Neural cell (in vitro differentiated cells): ENCODE data around the gene DMAP1. TPM values are rescaled to one million over a fixed set of nuclear protein-coding genes. Genes with fewer than 3 reads are reported as not detected.

Experiments
- H2AFZ ChIP-seq: fragments of 200-600, 300-800 bp; sonication (generic), shearing (Covaris generic); 2 replicates; pipeline ENCODE4 v1.6.0; 2014; ENCODE audit warnings: low read depth, mild to moderate bottlenecking, antibody characterized with exemption, low read length, moderate library complexity
- H3F3A ChIP-seq: fragments of 200-600 bp; shearing (Covaris generic); 2 replicates; pipeline ENCODE4 v1.6.1; 2016; ENCODE audit warnings: mild to moderate bottlenecking, moderate library complexity, mixed read lengths, antibody characterized with exemption, low read length; ENCODE audit not compliant: insufficient read depth, poor library complexity, severe bottlenecking
- H3K27ac ChIP-seq: fragments of 200-600, 300-800 bp; sonication (generic), shearing (Covaris generic); 2 replicates; pipeline ENCODE4 v1.5.1; 2014; ENCODE audit warnings: mild to moderate bottlenecking, low read length, moderate library complexity
- H3K27me3 ChIP-seq: fragments of 300-800, 200-600 bp; sonication (generic), shearing (Covaris generic); 2 replicates; pipeline ENCODE4 v1.6.0; 2014; ENCODE audit warnings: mild to moderate bottlenecking, low read depth, low read length, moderate library complexity; ENCODE audit not compliant: insufficient read depth
- H3K36me3 ChIP-seq: fragments of 300-800, 200-600 bp; sonication (generic), shearing (Covaris generic); 2 replicates; pipeline ENCODE4 v1.5.1; 2014; ENCODE audit warnings: mild to moderate bottlenecking, antibody characterized with exemption, low read length, moderate library complexity; ENCODE audit not compliant: insufficient read depth
- H3K4me2 ChIP-seq: fragments of 300-800, 200-600 bp; sonication (generic), shearing (Covaris generic); 2 replicates; pipeline ENCODE4 v1.6.0; 2014; ENCODE audit warnings: mild to moderate bottlenecking, low read length
- H3K4me3 ChIP-seq: fragments of 300-800, 200-600 bp; sonication (generic), shearing (Covaris generic); 2 replicates; pipeline ENCODE4 v1.5.1; 2014; ENCODE audit warnings: mild to moderate bottlenecking, low read length, moderate library complexity
- H3K79me2 ChIP-seq: fragments of 200-600 bp; shearing (Covaris generic); replicated peaks from 2 replicates; pipeline ENCODE4 v1.6.0; 2014; ENCODE audit warnings: mild to moderate bottlenecking, low read length, moderate library complexity; ENCODE audit not compliant: insufficient read depth
- H3K9ac ChIP-seq: fragments of 300-800, 200-600 bp; sonication (generic), shearing (Covaris generic); 2 replicates; pipeline ENCODE4 v1.6.1; 2016; ENCODE audit warnings: mild to moderate bottlenecking, low read length, mixed read lengths
- H3K9me2 ChIP-seq: fragments of 200-600 bp; shearing (Covaris generic); 2 replicates; pipeline ENCODE4 v1.6.1; 2016; ENCODE audit warnings: mild to moderate bottlenecking, low read length, mixed read lengths; ENCODE audit not compliant: insufficient read depth
- H3K9me3 ChIP-seq: fragments of 200-600, 300-800 bp; sonication (generic), shearing (Covaris generic); 2 replicates; pipeline ENCODE4 v1.6.1; 2016; ENCODE audit warnings: mild to moderate bottlenecking, mixed run types, low read length, moderate library complexity, mixed read lengths
- H4K20me1 ChIP-seq: fragments of 200-600 bp; shearing (Covaris generic); 2 replicates; pipeline ENCODE4 v1.6.1; 2016; ENCODE audit warnings: mild to moderate bottlenecking, mixed run types; ENCODE audit not compliant: insufficient read depth
- CTCF ChIP-seq: fragments of 450-650 bp; IDR thresholded peaks from 2 replicates; pipeline ENCODE4 v1.5.1; 2014; ENCODE audit warnings: antibody characterized with exemption, mild to moderate bottlenecking, moderate library complexity; ENCODE audit not compliant: poor library complexity, severe bottlenecking
- EP300 ChIP-seq: fragments of 450-650 bp; conservative IDR thresholded peaks from 2 replicates; pipeline ENCODE4 v1.6.1; 2014; ENCODE audit warnings: antibody characterized with exemption, mild to moderate bottlenecking, moderate library complexity; ENCODE audit not compliant: poor library complexity, severe bottlenecking
- EZH2 ChIP-seq: fragments of 200-600, 300-800 bp; shearing (Covaris generic), sonication (generic); IDR thresholded peaks from 2 replicates; pipeline ENCODE4 v1.6.1; 2014; ENCODE audit warnings: antibody characterized with exemption, low read length, borderline replicate concordance, mild to moderate bottlenecking; ENCODE audit not compliant: insufficient read depth, poor library complexity, severe bottlenecking
- MXI1 ChIP-seq: fragments of 450-650 bp; conservative IDR thresholded peaks from 2 replicates; pipeline ENCODE4 v1.6.1; 2014; ENCODE audit warnings: antibody characterized with exemption, mild to moderate bottlenecking; ENCODE audit not compliant: poor library complexity, severe bottlenecking
- POLR2AphosphoS5 ChIP-seq: IDR thresholded peaks from 2 replicates; pipeline ENCODE4 v1.6.1; 2012
- RAD21 ChIP-seq: fragments of 450-650 bp; conservative IDR thresholded peaks from 2 replicates; pipeline ENCODE4 v1.6.1; 2014; ENCODE audit warnings: antibody characterized with exemption, mild to moderate bottlenecking, moderate library complexity
- REST ChIP-seq: IDR thresholded peaks from 2 replicates; pipeline ENCODE4 v1.6.1; 2012; ENCODE audit warnings: borderline replicate concordance
- SMC3 ChIP-seq: fragments of 450-650 bp; conservative IDR thresholded peaks from 2 replicates; pipeline ENCODE4 v1.6.1; 2014; ENCODE audit warnings: antibody characterized with exemption, mild to moderate bottlenecking, moderate library complexity; ENCODE audit not compliant: poor library complexity
- TAF1 ChIP-seq: IDR thresholded peaks from 2 replicates; pipeline ENCODE4 v1.6.1; 2012; ENCODE audit warnings: low read depth
- polyA plus RNA-seq: library from polyadenylated mRNA; depleted of rRNA; stranded (reverse); fragments of >200 nt; gene quantifications from 2 replicates; pipeline ENCODE4 v1.2.3, GENCODE V29; 2014

DMAP1 gene
- polyA plus RNA-seq, 1 donor from 2014 or later: 55.6 TPM

- H3K4me3 ChIP-seq: no peak overlapping the region
- no peaks in the 10 kb centered on the region for H3K27me3 ChIP-seq
- no peak overlapping the region for H3K27ac ChIP-seq
- H3K9me2 ChIP-seq: no peaks in the 10 kb centered on the region
- H3K9me3 ChIP-seq: no peaks in the 10 kb centered on the region
- no peaks in the 10 kb centered on the region for H3K36me3 ChIP-seq
- H3K9ac ChIP-seq: no peak overlapping the region
- H3K79me2 ChIP-seq: no peaks in the 10 kb centered on the region
- TF ChIP-seq REST (no peak), TAF1 (no peak), CTCF (no peak), SMC3 (no peak), EP300 (no peak), EZH2 (no peak), MXI1 (no peak)
- no peaks in the 10 kb centered on the region for H4K20me1 ChIP-seq
- no peak overlapping the region for H3K4me2 ChIP-seq
- H2AFZ ChIP-seq: no peak overlapping the region
- peaks cover 3% of the 10 kb centered on the region for H3F3A ChIP-seq
These were observed 33.5 kb downstream of the DMAP1 start for GRCh38 chr1:44246806-44247205.

GRCh38 chr1:44249543-44249942, 36.3 kb downstream of the DMAP1 start:
- Histone ChIP-seq H3K27me3 (no peaks in the 10 kb centered on the region), H3K9me3 (no peaks in the 10 kb centered on the region), H3K36me3 (no peaks in the 10 kb centered on the region), H4K20me1 (no peaks in the 10 kb centered on the region), H3K9ac (peak overlapping the region; percentile 12), H3K4me3 (no peak overlapping the region), H3K9me2 (no peaks in the 10 kb centered on the region), H3K27ac (no peak overlapping the region), H3F3A (no peaks in the 10 kb centered on the region), H3K4me2 (no peak overlapping the region), H2AFZ (no peak overlapping the region), H3K79me2 (no peaks in the 10 kb centered on the region)
- TF ChIP-seq SMC3 (no peak), MXI1 (no peak), RAD21 (peak; percentile 12), TAF1 (no peak), POLR2AphosphoS5 (no peak)
